HCT116 (cell line): Measurements from ENCODE around the gene TGFBR1. TPM values are rescaled to one million over a fixed set of nuclear protein-coding genes. Genes with fewer than 3 reads are reported as not detected.

Experiments used
- ATAC-seq: fragments of 200-7000 bp; cut with Tn5 transposase; 2 replicates; pipeline ENCODE4 v1.9.1; 2020; ENCODE audit warnings: mild to moderate bottlenecking, moderate library complexity
- BruUV-seq: library from RNA; stranded (reverse); fragments of 400-500 nt; replicated peaks from 2 replicates; lab custom pipeline; 2021; lab: Mats Ljungman, UMichigan
- CTCF ChIA-PET: fragments of 300-600 bp; sonication (Branson Sonifier 250); formaldehyde crosslinking; loops from one replicate; lab custom pipeline; 2021; ENCODE audit warnings: antibody characterized with exemption; lab: Charles Lee
- POLR2A ChIA-PET: fragments of 300-600, 350-600 bp; sonication (Branson Sonifier 250); formaldehyde crosslinking; loops from one replicate; lab custom pipeline; 2021; ENCODE audit warnings: antibody characterized with exemption; lab: Charles Lee
- RAD21 ChIA-PET, 2 experiments: fragments of 300-600 bp; sonication (Branson Sonifier 250); formaldehyde crosslinking; loops; one replicate each; lab custom pipeline; 2023; ENCODE audit warnings: low total read pairs in 2 of 2; ENCODE audit not compliant: uncharacterized antibody in 2 of 2, unreplicated experiment in 2 of 2, low non-redundant PET in 1 of 2; lab: Charles Lee
- DNase-seq: peaks from one replicate; pipeline ENCODE4 v3.0.0-alpha.2; 2010; ENCODE audit warnings: low read depth, low spot score
- H2AFZ ChIP-seq: fragments of 200-600 bp; shearing (Covaris generic), sonication (generic); 2 replicates; pipeline ENCODE4 v1.6.1; 2017; ENCODE audit warnings: low read depth, mixed run types, mixed read lengths, antibody characterized with exemption, low read length; ENCODE audit not compliant: poor library complexity, severe bottlenecking
- H3K27ac ChIP-seq: 2 replicates; pipeline ENCODE4 v1.5.1; 2012; ENCODE audit warnings: low read depth, low read length
- H3K27me3 ChIP-seq: fragments of 200-600 bp; sonication (generic); 2 replicates; pipeline ENCODE4 v1.6.1; 2016; ENCODE audit warnings: mixed run types, low read length, mixed read lengths; ENCODE audit not compliant: insufficient read depth
- H3K36me3 ChIP-seq, 2 experiments: fragments of 200-500 bp in 1 of 2; fragments of 200-600 bp in 1 of 2; sonication (Bioruptor generic) in 1 of 2; sonication (generic) in 1 of 2; 2 replicates each; pipeline versions ENCODE4 v1.5.1 to v1.6.1; 2014 to 2016; ENCODE audit warnings: low read length in 2 of 2, inconsistent platforms in 1 of 2, mixed read lengths in 1 of 2, mixed run types in 1 of 2; ENCODE audit not compliant: insufficient read depth in 2 of 2, control insufficient read depth in 1 of 2
- H3K4me1 ChIP-seq, 2 experiments: fragments of 200-600 bp in 1 of 2; sonication (generic) in 1 of 2; 2 replicates each; pipeline versions ENCODE4 v1.5.1 to v1.6.1; 2012 to 2017; ENCODE audit warnings: low read length in 2 of 2, inconsistent platforms in 1 of 2, mild to moderate bottlenecking in 1 of 2, mixed read lengths in 1 of 2, mixed run types in 1 of 2, moderate library complexity in 1 of 2; ENCODE audit not compliant: insufficient read depth in 2 of 2, control insufficient read depth in 1 of 2
- H3K4me2 ChIP-seq: fragments of 200-600 bp; sonication (generic); 2 replicates; pipeline ENCODE4 v1.6.1; 2017; ENCODE audit warnings: mixed run types, low read length, mixed read lengths
- H3K4me3 ChIP-seq, 2 experiments: fragments of 200-600 bp in 1 of 2; sonication (generic) in 1 of 2; replicated peaks in 1 of 2; 2 replicates each; pipeline ENCODE4 v1.5.1; 2011 to 2016; ENCODE audit warnings: low read length in 2 of 2, control low read depth in 1 of 2, low read depth in 1 of 2, mild to moderate bottlenecking in 1 of 2, mixed read lengths in 1 of 2, mixed run types in 1 of 2
- H3K79me2 ChIP-seq: fragments of 200-600 bp; sonication (generic); 2 replicates; pipeline ENCODE4 v1.6.1; 2017; ENCODE audit warnings: mild to moderate bottlenecking, mixed run types, low read length, moderate library complexity, mixed read lengths; ENCODE audit not compliant: insufficient read depth
- H3K9ac ChIP-seq: fragments of 200-600 bp; sonication (generic); 2 replicates; pipeline ENCODE4 v1.6.1; 2016; ENCODE audit warnings: low read length, mixed read lengths
- H3K9me2 ChIP-seq: fragments of 200-600 bp; sonication (generic), shearing (Covaris generic); 2 replicates; pipeline ENCODE4 v1.6.1; 2017; ENCODE audit warnings: mixed run types, mild to moderate bottlenecking, moderate library complexity; ENCODE audit not compliant: insufficient read depth
- H3K9me3 ChIP-seq, 2 experiments: fragments of 200-500 bp in 1 of 2; fragments of 200-600 bp in 1 of 2; sonication (Bioruptor generic) in 1 of 2; sonication (generic) in 1 of 2; 2 replicates each; pipeline ENCODE4 v1.6.1; 2014 to 2017; ENCODE audit warnings: low read length in 2 of 2, mixed read lengths in 2 of 2, inconsistent platforms in 1 of 2, low read depth in 1 of 2, mild to moderate bottlenecking in 1 of 2, mixed run types in 1 of 2, moderate library complexity in 1 of 2; ENCODE audit not compliant: control insufficient read depth in 1 of 2, insufficient read depth in 1 of 2
- H4K20me1 ChIP-seq: fragments of 200-600 bp; sonication (generic), shearing (Covaris generic); 2 replicates; pipeline ENCODE4 v1.6.1; 2017; ENCODE audit warnings: mixed run types, mild to moderate bottlenecking, moderate library complexity; ENCODE audit not compliant: insufficient read depth
- CBX3 ChIP-seq: IDR thresholded peaks from 2 replicates; pipeline ENCODE4 v1.6.1; 2012; ENCODE audit warnings: low read depth
- EGR1 ChIP-seq: IDR thresholded peaks from 2 replicates; pipeline ENCODE4 v1.6.1; 2012; ENCODE audit warnings: low read depth
- ELF1 ChIP-seq: IDR thresholded peaks from 2 replicates; pipeline ENCODE4 v1.6.1; 2012; ENCODE audit warnings: low read depth, borderline replicate concordance
- EZH2 ChIP-seq: fragments of 200-600 bp; sonication (generic); IDR thresholded peaks from 2 replicates; pipeline ENCODE4 v1.6.1; 2017; ENCODE audit warnings: antibody characterized with exemption, mixed run types
- POLR2A ChIP-seq: IDR thresholded peaks from 2 replicates; pipeline ENCODE4 v1.7.0; 2011; ENCODE audit warnings: borderline replicate concordance; ENCODE audit not compliant: insufficient read depth, insufficient read length; ENCODE audit errors: extremely low read depth
- SP1 ChIP-seq: IDR thresholded peaks from 2 replicates; pipeline ENCODE4 v1.6.1; 2012; ENCODE audit warnings: low read depth
- SRF ChIP-seq: IDR thresholded peaks from 2 replicates; pipeline ENCODE4 v1.6.1; 2012; ENCODE audit warnings: low read depth
- ZNF274 ChIP-seq: fragments of 200-500 bp; sonication (Bioruptor generic); IDR thresholded peaks from 2 replicates; pipeline ENCODE4 v1.6.1; 2014; ENCODE audit warnings: mild to moderate bottlenecking, low read depth, low read length, inconsistent platforms
- intact Hi-C: fragments of 100-400 bp; cut with micrococcal nuclease; formaldehyde crosslinking; loops from 2 replicates; pipeline ENCODE4 v1.10.0; 2022
- total RNA-seq: library from RNA; stranded (reverse); gene quantifications from one replicate; pipeline ENCODE4 v1.2.1, GENCODE V29; 2021; ENCODE audit not compliant: unreplicated experiment
- TF ChIP-seq, protein P1 (sequence below), 3 experiments: fragments of 200-600 bp in 1 of 3; sonication (generic) in 1 of 3; IDR thresholded peaks in 2 of 3; conservative IDR thresholded peaks in 1 of 3; 2 replicates each; pipeline ENCODE4 v1.5.1; 2012 to 2017; ENCODE audit warnings: low read depth in 2 of 3, low read length in 2 of 3, antibody characterized with exemption in 1 of 3, borderline replicate concordance in 1 of 3, control low read depth in 1 of 3, mild to moderate bottlenecking in 1 of 3, mixed read lengths in 1 of 3, mixed run types in 1 of 3, moderate library complexity in 1 of 3; ENCODE audit not compliant: insufficient read depth in 1 of 3
- TF ChIP-seq, protein P2 (sequence below): IDR thresholded peaks from 2 replicates; pipeline ENCODE4 v1.6.1; 2011; ENCODE audit warnings: mild to moderate bottlenecking, low read length, moderate library complexity; ENCODE audit not compliant: insufficient replicate concordance; ENCODE audit errors: extremely low read depth

The TGFBR1 gene
- total RNA-seq, 1 experiment from 2014 or later, result 26.6 TPM

- Histone ChIP-seq H3K79me2 (no peaks in the 10 kb centered on the region), H3K36me3 (no peaks in the 10 kb centered on the region), H4K20me1 (no peaks in the 10 kb centered on the region), H3K4me2 (no peak overlapping the region), H3K27ac (no peak overlapping the region), H3K4me3 (no peak overlapping the region), H3K9me2 (no peaks in the 10 kb centered on the region), H2AFZ (peak overlapping the region; percentile 3), H3K4me1 (peaks cover 0 to 18% of the 10 kb centered on the region in 2 experiments; a peak in 3 of 4 replicates), H3K9me3 (no peaks in the 10 kb centered on the region), H3K27me3 (no peaks in the 10 kb centered on the region), H3K9ac (no peak overlapping the region)
- ChIA-PET POLR2A (interaction anchor here (1.4 kb wide), 1 partner anchor 10 kb away, joined by 3 read pairs; no protein-coding TSS in a partner anchor), RAD21 (no interaction called here), CTCF (interaction anchor here (0.6 kb wide), 1 partner anchor 31 kb away, joined by 3 read pairs; no protein-coding TSS in a partner anchor)
- no peak for DNase-seq
- intact Hi-C loops, result no loop called here
- no peak for ATAC-seq
- no TSS peak for BruUV-seq
- no peak for TF ChIP-seq ZNF274
- no peak for TF ChIP-seq CBX3
- no peak for TF ChIP-seq ELF1
- TF ChIP-seq POLR2A, result no peak
- no peak for TF ChIP-seq SP1
- TF ChIP-seq EGR1, result no peak
- no peak for TF ChIP-seq SRF
- TF ChIP-seq, protein P1, sequence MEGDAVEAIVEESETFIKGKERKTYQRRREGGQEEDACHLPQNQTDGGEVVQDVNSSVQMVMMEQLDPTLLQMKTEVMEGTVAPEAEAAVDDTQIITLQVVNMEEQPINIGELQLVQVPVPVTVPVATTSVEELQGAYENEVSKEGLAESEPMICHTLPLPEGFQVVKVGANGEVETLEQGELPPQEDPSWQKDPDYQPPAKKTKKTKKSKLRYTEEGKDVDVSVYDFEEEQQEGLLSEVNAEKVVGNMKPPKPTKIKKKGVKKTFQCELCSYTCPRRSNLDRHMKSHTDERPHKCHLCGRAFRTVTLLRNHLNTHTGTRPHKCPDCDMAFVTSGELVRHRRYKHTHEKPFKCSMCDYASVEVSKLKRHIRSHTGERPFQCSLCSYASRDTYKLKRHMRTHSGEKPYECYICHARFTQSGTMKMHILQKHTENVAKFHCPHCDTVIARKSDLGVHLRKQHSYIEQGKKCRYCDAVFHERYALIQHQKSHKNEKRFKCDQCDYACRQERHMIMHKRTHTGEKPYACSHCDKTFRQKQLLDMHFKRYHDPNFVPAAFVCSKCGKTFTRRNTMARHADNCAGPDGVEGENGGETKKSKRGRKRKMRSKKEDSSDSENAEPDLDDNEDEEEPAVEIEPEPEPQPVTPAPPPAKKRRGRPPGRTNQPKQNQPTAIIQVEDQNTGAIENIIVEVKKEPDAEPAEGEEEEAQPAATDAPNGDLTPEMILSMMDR (IDR thresholded peaks at IDR 0.05 in 2 of 3, conservative IDR thresholded peaks at IDR 0.05 in 1 of 3; ENCODE audit: borderline replicate concordance in 1 of 3, insufficient read depth in 1 of 3, low read depth in 2 of 3, low read length in 2 of 3), result no peak
- TF ChIP-seq EZH2, result no peak
- TF ChIP-seq, protein P2, sequence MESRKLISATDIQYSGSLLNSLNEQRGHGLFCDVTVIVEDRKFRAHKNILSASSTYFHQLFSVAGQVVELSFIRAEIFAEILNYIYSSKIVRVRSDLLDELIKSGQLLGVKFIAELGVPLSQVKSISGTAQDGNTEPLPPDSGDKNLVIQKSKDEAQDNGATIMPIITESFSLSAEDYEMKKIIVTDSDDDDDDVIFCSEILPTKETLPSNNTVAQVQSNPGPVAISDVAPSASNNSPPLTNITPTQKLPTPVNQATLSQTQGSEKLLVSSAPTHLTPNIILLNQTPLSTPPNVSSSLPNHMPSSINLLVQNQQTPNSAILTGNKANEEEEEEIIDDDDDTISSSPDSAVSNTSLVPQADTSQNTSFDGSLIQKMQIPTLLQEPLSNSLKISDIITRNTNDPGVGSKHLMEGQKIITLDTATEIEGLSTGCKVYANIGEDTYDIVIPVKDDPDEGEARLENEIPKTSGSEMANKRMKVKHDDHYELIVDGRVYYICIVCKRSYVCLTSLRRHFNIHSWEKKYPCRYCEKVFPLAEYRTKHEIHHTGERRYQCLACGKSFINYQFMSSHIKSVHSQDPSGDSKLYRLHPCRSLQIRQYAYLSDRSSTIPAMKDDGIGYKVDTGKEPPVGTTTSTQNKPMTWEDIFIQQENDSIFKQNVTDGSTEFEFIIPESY, result no peak
These were observed 3.1 kb upstream of the TGFBR1 start for GRCh38 chr9:99101812-99102211.
